Measurements from ENCODE around the gene CTDSP2.

CTDSP2 gene

GRCh38 chr12:57770734-57771133 is 75.8 kb downstream of the CTDSP2 start:
- intact Hi-C loops (cut with DNase I; ENCODE audit: low total_unique reads): no loop called here
- Histone ChIP-seq H3K27ac (peak overlapping the region in 1 of 2 donors; percentile 91), H3K27me3 (peaks cover 0 to 5% of the 10 kb centered on the region in 2 donors), H3K36me3 (peaks cover 0 to 23% (median 12%) of the 10 kb centered on the region in 3 donors), H3K4me1 (peaks cover 0 to 38% (median 32%) of the 10 kb centered on the region in 4 donors), H3K4me3 (no peak overlapping the region), H3K9me3 (no peaks in the 10 kb centered on the region)
- no peak for TF ChIP-seq CTCF (IDR thresholded peaks at IDR 0.05)
- peak in 1 of 2 donors; percentile 46 for DNase-seq
